ENCODE measurements around the gene AGT.

- TF ChIP-seq POLR2A (IDR thresholded peaks at IDR 0.05) (no peak), POLR2AphosphoS5 (IDR thresholded peaks at IDR 0.05) (no peak)
- TF ChIP-seq, protein P1, sequence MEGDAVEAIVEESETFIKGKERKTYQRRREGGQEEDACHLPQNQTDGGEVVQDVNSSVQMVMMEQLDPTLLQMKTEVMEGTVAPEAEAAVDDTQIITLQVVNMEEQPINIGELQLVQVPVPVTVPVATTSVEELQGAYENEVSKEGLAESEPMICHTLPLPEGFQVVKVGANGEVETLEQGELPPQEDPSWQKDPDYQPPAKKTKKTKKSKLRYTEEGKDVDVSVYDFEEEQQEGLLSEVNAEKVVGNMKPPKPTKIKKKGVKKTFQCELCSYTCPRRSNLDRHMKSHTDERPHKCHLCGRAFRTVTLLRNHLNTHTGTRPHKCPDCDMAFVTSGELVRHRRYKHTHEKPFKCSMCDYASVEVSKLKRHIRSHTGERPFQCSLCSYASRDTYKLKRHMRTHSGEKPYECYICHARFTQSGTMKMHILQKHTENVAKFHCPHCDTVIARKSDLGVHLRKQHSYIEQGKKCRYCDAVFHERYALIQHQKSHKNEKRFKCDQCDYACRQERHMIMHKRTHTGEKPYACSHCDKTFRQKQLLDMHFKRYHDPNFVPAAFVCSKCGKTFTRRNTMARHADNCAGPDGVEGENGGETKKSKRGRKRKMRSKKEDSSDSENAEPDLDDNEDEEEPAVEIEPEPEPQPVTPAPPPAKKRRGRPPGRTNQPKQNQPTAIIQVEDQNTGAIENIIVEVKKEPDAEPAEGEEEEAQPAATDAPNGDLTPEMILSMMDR (IDR thresholded peaks at IDR 0.05): no peak
Measured at GRCh38 chr1:230754796-230755195, 40.9 kb upstream of the AGT start.

All from gastroesophageal sphincter (tissue), 3 donors.